ENCODE measurements around the gene RABGEF1.
"Not testable (repeated sequence)": the region's sequence is repeated elsewhere in the genome, so short reads cannot be mapped to it uniquely, and the experiment has no call there.

RABGEF1 gene

DNA sequence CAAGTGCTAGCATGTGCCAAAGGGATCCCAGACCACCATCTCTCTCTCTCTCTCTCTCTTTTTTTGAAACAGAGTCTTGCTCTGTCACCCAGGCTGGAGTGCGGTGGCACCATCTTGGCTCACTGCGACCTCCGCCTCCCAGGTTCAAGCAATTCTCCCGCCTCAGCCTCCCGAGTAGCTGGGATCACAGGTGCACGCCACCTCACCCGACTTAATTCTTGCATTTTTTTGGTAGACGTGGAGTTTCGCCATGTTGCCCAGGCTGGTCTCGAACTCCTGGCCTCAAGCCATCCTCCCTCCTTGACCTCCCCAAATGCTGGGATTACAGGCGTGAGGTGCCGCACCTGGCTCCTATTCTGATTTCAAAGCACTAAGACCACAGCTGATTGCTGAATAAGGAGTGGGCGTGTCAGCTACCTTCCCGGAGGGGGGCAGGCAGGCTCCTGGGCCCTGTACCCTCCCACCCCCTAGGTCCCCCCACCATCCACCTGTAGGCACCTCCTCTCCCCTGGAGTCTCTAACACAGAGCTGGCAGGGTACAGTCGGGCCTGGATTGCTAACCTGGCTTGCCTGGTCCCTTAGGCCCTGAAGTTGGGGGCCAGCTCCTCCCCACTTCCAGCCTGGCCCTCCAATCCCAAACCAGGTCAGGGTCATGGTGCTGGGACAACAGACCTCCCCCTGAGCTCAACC lies 74.8 kb downstream of the RABGEF1 start:
- DNase-seq (ENCODE audit: low read depth), result not testable (repeated sequence)

DNA sequence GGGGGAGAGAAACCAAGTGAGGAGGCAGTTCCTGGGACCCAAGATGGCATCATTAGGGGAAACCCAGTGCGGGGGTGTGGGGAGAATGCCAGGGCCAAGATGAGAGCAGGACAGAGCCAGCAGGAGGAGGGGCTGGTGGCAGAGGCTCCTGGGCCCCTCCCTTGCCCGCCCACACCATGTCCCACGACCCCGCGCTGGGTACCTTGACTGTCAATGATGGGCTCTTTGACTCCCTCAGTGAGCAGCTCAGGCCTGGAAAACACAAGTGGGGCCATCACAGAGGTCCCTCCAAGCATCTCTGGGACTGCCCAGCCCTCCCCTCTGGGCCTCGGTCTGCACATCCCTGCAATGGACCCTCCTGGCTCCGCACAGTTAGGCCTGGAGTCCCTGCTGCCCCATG lies 75.4 kb downstream of the RABGEF1 start:
- DNase-seq (ENCODE audit: low read depth), result no peak

DNA sequence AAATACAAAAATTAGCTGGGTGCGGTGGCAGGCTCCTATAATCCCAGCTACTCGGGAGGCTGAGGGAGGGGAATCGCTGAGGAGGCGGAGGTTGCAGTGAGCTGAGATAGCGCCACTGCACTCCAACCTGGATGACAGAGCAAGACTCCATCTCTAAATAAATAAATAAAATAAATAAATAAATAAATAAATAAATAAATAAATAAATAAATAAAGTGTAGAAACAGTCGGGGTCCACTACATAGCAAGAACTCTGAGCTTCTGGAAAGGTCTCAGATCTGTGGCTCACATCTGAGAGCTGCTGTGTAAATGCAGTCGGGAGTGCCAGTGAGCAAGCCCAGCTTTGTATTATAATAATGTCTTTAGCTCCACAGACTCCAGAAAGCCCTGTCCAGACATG lies 76.1 kb downstream of the RABGEF1 start:
- not testable (repeated sequence) for DNase-seq (ENCODE audit: low read depth)

DNA sequence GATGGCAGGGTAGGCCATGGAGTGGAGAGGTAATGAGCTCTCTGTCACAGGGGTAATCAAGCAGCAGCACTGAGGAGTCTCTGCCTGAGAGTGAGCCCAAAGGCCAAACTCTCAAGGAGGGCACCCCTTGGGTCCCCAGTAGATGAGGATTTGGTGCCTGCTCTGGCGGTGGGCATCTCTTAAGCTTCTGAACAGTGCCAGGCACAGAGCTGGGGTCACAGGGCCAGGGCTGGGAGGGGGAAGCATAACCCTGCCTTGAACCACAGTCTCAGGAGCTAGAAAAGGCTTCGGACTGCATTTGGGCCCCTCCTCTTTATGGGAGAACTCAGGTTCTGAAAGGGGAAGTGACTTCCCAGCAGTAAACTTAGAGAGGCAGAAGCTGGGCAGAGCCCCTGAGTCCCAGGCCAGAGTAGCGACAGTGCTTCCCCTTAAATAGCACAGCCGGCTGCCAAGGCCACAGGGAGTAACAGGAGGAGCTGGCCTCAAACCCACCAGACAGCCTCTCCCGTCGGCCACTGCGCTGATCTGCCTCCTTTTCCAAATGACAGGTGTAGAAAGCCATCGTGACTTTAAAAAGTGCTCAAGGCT lies 76.8 kb downstream of the RABGEF1 start:
- not testable (repeated sequence) for DNase-seq (ENCODE audit: low read depth)

DNA sequence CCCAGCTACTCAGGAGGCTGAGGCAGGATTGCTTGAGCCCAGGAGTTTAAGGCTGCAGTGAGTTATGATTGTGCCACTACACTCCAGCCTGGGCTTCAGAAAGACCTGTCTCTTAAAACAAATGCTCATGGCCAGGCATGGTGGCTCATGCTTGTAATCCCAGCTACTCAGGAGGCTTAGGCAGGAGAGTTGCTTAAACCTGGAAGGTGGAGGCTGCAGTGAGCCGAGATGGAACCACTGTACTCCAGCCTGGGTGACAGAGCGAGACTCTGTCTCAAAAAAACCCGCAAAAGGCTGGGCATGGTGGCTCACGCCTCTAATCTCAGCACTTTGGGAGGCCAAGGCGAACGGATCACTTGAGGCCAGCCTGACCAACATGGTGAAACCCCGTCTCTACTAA lies 77.4 kb downstream of the RABGEF1 start:
- not testable (repeated sequence) for DNase-seq (ENCODE audit: low read depth)

DNA sequence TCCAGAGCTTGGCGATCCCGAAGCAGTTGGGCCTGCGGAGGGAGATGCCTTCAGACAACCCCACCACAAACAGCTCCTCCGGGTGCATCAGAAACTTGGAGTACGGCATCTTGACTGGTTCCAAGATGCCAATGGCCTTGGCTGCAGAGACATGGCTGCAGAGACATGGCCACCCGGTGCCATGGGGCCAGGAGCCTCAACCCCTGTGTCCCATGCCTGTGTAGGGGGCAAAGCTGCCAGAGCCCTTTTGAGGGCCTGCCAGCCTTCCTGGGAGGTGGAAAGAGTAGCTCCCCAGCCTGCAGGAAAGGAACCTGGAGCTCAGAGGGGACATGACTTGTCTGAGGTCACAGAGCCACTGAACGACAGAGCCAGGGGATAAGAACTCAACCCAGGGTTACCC lies 83.5 kb downstream of the RABGEF1 start:
- DNase-seq (ENCODE audit: low read depth), result no peak

DNA sequence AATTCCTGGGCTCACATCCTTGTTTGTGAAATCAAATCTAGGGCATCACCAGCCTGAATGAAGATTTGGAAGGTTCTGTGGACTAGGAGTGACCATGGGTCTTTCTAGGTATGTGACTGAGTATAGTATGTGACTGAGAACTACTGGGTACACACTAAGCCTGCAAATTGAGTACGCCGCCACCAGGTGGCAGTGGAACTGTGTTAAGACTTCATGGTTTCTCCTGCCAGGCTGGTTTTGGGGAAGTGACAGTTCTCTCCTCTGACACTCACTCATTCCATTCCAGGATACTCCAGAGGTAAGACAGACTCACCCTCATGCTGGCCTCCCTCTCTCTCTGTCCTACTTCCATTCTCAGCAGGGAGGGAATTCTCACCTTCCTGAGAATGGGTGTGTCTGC lies 85.0 kb downstream of the RABGEF1 start:
- not testable (repeated sequence) for DNase-seq (ENCODE audit: low read depth)

GRCh38 chr7:66826649-66827048 lies 86.1 kb downstream of the RABGEF1 start:
- no peak for DNase-seq (ENCODE audit: low read depth)

DNA sequence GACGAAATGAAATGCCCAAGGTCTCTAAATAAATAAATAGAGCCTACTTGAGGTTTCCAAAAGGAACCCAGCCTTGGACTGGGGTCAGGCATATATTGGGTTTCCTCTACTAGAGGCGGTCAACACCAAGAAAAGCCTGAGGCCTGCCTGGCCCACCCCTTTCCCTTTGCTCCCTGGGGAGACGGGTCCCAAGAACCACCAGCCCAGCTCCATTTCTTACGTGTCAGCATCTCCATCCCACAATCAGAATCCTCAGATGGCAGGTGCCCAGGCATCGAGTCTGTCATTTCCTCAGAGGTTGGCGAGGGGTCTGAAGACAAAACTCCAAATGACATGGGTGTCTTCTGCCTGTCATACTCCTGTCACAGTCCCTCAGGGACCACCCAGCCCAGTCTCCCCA lies 90.4 kb downstream of the RABGEF1 start:
- not testable (repeated sequence) for DNase-seq (ENCODE audit: low read depth)

DNA sequence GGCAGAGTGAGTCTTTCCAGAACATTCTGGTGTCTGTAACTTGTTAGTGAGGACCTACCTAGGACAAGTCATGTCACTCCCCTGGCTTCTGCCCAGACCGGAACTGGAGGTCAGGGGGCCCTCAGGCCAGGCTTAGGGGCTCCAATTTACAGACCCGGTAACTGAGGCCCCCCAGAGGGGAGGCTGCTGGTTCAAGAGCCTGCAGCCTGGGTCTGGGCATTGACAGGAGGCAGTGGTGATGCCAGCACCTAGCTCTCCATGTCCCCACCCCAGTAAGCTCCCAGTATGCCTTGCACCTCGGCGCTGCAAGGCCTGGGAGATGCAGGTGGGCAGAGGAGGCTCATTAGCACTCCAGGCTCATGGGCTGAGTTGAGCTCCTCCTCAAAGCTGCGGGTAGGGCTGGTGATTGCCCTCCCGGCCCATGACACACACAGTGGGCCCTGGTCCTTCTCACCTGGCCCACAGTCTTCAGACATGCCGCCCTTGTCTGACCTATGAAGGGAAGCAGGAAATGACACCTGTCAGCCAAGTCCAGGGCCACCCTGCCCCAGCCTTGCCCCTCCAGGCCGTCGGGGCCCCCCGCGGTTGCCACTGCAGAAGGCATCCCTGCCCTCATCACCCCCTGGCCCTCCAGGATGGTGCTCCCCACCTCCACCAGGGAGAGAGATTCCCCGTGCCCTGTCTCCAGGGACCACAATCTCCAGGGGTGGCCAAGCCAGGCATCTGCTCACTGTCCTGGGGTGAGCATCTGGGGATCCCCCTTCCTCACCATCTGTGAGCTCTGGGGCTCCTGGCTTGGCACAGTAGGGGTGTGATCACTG lies 92.2 kb downstream of the RABGEF1 start:
- DNase-seq (ENCODE audit: low read depth), result no peak

- DNase-seq (ENCODE audit: low read depth), result no peak
Observed at GRCh38 chr7:66837007-66837406, 96.5 kb downstream of the RABGEF1 start.

GRCh38 chr7:66837661-66838060 lies 97.1 kb downstream of the RABGEF1 start:
- DNase-seq (ENCODE audit: low read depth), result no peak

DNA sequence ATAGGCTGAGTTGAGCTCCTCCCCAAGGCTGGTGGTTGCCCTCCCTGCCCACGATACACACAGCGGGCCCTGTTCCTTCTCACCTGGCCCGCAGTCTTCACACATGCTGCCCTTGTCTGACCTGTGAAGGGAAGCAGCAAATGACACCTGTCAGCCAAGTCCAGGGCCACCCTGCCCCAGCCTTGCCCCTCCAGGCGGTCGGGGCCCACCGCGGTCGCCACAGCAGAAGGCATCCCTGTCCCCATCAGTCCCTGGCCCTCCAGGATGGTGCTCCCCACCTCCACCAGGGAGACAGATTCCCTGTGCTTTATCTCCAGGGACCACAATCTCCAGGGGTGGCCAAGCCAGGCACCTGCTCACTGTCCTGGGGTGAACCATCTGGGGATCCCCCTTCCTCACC lies 99.3 kb downstream of the RABGEF1 start:
- DNase-seq (ENCODE audit: low read depth), result no peak

GRCh38 chr7:66840316-66840715 lies 99.8 kb downstream of the RABGEF1 start:
- no peak for DNase-seq (ENCODE audit: low read depth)

GRCh38 chr7:66841898-66842297 lies 101.4 kb downstream of the RABGEF1 start:
- no peak for DNase-seq (ENCODE audit: low read depth)

DNA sequence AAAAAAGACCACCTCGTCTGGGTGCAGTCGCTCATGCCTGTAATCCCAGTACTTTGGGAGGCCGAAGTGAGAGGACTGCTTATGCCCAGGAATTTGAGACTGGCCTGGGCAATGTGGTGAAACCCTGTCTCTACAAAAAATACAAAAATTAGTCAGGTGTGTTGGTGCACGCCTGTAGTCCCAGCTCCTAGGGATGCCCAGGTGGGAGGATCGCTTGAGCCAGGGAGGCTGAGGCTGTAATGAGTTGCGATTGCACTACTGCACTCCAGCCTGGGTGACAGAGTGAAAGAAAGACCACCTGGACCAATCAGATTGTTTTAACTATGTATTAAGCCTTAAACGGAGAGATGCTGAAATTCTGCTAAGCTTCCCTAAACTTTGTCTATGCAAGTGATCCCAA lies 103.0 kb downstream of the RABGEF1 start:
- not testable (repeated sequence) for DNase-seq (ENCODE audit: low read depth)

DNA sequence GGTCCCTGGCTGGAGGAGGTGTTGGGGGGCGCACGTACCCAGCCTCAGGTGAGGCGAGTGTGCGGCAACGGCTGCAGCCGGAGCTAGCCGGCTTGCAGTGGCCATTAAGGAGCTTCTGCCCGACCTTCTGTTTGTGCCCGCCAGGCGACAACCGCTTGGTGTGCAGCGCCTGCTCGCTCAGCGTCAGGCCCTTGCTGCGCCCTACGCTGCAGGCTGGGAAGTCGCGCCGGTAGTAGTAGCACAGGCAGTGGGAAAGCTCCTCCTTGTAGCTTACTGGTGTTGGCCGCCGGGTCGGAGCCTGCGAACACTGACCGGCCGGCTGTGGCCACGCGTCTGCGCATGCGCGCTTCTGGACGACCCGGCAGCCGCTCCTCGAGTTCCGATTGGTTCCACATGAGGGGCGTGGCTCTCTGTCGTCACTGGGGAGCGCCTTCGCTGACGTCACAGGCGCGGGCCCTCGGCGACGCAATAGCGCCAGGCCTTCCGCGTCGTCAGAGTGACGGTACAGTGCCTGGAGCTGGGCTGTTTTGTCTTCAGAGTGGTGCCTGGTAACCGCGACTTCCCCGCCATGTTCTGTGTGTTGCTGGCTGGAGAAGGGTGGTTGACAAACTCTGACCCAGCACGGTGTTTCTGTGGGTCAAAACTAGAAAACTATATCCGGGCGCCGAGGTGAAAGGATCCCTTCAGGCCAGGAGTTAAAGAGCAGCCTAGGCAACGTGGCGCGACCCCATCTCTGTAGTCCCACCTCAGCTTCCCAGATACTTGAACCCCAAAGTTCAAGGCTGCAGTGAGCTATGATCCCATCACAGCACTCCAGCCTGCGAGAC lies 104.2 kb downstream of the RABGEF1 start:
- DNase-seq (ENCODE audit: low read depth), result peak; percentile 98

DNA sequence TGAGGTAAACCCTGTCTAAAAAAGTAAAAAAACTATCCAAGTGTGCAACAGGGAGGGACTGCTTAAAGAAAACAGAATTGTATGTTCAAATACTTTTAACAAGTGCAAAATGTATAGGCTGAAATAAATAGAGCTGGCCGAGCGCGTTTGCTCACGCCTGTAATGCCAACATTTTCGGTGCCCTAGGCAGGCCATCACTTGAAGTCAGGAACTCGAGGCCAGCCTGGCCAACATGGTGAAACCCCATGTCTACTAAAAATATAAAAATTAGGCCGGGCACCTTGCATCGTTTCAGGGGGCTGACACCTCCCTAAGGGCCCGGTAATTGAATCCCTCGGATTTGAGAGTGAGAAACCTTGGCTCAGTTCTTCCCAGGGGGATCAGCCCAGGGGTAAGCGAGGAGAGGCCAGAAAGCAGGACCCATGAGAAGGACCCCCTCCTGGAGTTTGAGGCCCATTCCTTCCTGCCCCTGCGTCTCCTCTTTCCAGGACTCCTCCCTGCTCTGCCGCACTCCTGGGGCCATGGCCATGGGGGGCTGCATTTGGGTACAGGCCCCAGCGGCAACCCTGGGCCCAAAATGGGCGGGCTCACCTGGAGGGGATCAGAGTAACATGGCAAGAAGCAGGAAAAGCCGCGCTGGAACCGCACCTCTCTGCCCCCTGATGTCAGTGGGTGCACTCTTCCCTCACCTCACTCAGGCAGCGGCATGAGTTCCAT lies 105.0 kb downstream of the RABGEF1 start:
- no peak for DNase-seq (ENCODE audit: low read depth)

DNA sequence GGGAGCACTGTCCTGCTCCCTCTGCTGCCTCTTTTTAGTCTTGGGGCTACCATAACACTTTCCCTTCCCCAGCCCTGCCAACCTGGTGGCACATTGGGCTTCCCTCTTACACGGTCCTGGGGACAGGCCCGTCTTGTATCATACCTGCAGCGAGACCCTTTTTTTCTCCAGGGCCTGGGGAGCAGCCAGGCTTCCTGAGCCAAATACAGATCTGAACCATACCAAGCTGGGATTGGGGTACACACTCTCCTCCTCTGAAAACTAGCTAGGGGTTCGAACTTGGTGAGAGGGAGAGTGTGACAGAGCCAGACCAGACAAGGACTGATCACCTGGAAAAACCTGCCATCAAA lies 105.5 kb downstream of the RABGEF1 start:
- DNase-seq (ENCODE audit: low read depth), result not testable (repeated sequence)

DNA sequence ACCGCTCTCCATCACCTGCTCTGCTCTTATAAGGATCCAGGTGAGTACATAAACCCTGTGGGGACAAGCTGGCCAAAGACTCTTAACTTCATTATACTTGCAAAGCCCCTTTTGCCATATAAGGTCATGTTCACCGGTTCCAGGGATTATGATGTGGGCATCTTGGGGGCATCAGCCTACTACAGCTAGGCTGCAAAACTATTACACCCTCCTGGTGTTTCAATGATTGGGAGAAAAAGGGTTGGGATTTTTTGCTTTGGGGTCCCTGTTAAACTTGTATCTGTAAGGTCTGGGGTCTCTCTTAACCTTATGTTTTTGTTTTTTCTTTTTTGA lies 107.0 kb downstream of the RABGEF1 start:
- not testable (repeated sequence) for DNase-seq (ENCODE audit: low read depth)

GRCh38 chr7:66847879-66848790 lies 107.6 kb downstream of the RABGEF1 start:
- DNase-seq (ENCODE audit: low read depth), result no peak
